Fibroblast of pulmonary artery (primary cell): ENCODE data around the gene SPRYD3.

Experiments
- DNase-seq: peaks from one replicate; pipeline ENCODE4 v3.0.0-alpha.2; 2010; ENCODE audit warnings: low read depth
- H3K4me3 ChIP-seq: replicated peaks from 2 replicates; pipeline ENCODE4 v1.5.1; 2011; ENCODE audit warnings: low read depth, mild to moderate bottlenecking, control low read depth, low read length, moderate library complexity
- TF ChIP-seq, protein P1 (sequence below): IDR thresholded peaks from 2 replicates; pipeline ENCODE4 v1.5.1; 2011; ENCODE audit warnings: mild to moderate bottlenecking, control low read depth, low read length, inconsistent platforms; ENCODE audit errors: missing control alignments

Gene SPRYD3

DNA sequence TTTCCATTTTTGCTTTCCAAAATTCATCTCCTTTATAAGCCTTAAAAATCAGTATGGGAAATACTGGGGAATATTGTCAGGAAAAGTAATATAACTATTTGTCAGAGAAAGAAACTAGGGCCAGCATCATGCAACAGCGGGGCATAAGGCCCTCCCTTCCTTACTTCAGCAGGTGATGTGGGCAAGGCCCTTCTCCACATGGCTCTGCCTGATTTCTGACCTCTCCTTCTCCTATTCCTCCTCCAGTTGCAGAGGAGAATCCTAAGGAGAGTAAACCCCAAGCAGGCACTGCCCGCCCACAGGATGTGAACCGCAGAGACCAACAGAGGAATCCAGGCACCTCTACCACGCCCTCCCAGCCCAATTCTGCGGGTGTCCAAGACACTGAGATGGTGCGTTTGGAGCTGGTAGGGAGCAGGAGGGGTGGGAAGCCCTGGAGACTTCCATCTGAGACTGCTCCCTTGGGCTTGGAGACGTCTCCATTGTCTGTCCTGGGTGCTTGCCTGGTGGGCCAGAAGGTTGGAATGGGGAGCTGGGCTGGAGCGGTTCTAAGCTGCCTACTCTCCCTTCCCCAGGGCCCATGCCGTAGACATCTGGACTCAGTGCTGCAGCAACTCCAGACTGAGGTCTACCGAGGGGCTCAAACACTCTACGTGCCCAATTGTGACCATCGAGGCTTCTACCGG, 21.4 kb upstream of the SPRYD3 start:
- TF ChIP-seq, protein P1, sequence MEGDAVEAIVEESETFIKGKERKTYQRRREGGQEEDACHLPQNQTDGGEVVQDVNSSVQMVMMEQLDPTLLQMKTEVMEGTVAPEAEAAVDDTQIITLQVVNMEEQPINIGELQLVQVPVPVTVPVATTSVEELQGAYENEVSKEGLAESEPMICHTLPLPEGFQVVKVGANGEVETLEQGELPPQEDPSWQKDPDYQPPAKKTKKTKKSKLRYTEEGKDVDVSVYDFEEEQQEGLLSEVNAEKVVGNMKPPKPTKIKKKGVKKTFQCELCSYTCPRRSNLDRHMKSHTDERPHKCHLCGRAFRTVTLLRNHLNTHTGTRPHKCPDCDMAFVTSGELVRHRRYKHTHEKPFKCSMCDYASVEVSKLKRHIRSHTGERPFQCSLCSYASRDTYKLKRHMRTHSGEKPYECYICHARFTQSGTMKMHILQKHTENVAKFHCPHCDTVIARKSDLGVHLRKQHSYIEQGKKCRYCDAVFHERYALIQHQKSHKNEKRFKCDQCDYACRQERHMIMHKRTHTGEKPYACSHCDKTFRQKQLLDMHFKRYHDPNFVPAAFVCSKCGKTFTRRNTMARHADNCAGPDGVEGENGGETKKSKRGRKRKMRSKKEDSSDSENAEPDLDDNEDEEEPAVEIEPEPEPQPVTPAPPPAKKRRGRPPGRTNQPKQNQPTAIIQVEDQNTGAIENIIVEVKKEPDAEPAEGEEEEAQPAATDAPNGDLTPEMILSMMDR: no peak
- H3K4me3 ChIP-seq: no peak overlapping the region
- no peak for DNase-seq

DNA sequence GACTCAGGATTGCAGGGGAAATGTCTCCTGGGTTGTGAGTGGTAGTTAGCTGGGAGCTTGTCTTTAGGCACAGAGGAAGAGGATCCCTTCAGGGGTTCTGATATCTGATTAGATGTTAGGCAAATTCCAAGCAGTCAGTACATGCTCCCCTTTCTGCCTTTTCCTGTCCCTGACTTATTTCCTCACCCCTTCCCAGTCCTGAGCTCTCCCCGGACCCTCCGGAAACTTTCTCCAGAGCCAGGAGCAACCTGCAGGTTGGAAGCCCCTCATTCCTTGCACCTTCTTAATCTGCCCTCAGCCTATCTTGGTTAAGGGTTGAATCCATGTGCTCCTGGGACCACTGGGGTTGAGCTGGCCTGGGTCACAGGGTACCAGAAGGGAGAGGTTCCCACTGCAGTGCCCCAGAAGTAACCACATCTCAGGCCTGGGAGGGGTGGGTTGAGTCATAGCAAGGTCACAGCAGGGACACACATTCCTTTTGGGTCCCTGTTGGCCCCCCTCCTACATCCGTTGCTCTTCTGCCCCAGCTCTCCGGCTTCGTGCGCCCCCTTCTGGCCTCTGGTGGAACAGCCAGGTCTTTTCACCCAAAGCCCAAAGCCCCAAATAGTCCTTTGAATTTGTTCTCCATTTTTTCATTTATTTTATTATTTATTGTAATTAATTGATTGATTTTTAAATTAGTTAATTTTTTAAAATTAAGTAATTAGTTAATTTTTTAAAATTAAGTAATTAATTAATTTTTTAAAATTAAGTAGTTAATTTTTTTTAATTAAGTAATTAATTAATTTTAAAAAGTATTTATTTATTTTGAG, 20.1 kb upstream of the SPRYD3 start:
- DNase-seq: peak; percentile 94
- H3K4me3 ChIP-seq: peak overlapping the region; percentile 59
- TF ChIP-seq, protein P1: peak; percentile 95

DNA sequence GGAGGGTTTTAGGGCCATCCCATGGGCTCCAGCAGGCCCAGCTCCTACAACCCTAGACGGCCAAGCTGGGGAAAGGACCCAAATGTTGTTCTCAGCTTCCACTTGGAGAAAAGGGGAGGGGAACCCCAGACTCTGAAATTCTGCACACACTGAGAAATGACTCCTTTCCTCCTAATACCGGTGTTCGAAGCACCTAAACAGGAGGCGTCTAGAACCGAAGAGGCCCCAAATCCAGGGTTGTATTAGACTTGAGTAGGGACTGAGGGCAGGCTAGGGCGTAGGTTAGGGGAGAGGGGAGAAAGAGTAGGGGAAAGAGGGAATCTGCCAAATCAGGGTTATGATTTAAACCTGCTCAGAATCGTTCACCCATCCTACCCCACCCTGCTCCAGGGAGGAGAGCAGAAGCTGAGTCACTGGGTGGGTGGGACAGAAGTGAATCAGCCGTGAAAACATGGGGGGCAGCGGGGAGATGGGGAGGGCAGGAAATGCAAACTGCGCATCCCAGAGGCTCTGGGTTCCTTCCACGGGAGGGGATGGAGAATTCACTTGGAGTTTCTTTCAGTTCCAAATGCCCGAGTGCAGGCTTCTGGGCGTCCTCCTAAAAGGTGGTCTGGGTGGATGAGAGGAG, 19.3 kb upstream of the SPRYD3 start:
- H3K4me3 ChIP-seq: peak overlapping the region; percentile 59
- peak; percentile 39 for DNase-seq
- TF ChIP-seq, protein P1: no peak

DNA sequence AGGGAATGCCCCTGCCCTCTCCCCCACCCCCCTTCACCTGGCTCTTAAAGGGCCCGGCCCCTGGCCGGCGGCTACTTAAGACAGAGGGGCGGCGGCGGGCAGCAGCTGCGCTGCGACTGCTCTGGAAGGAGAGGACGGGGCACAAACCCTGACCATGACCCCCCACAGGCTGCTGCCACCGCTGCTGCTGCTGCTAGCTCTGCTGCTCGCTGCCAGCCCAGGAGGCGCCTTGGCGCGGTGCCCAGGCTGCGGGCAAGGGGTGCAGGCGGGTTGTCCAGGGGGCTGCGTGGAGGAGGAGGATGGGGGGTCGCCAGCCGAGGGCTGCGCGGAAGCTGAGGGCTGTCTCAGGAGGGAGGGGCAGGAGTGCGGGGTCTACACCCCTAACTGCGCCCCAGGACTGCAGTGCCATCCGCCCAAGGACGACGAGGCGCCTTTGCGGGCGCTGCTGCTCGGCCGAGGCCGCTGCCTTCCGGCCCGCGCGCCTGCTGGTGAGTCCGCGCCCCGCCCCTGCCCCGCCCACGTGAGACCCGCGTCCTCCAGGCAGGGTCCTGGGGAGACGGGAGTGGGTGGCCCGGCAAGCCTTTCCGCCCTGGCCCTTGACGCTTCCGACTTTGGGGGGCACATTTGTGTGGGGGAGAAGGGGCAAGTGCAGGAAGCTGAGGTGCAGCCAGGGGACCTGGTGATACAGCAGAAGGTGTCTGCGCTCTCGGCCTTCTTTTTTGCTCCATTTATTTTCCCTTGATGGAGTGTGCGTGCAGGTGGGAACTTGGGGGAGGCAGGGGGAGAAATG, 18.6 kb upstream of the SPRYD3 start, which contains the start of gene IGFBP6:
TSS of gene IGFBP6 (plus strand) at position 104 of the 790 bp plus-strand sequence. CDS start at position 155, 51 bp downstream.
- TF ChIP-seq, protein P1: no peak
- DNase-seq: peak; percentile 24
- H3K4me3 ChIP-seq: peak within 1 kb of the TSS; percentile 59

DNA sequence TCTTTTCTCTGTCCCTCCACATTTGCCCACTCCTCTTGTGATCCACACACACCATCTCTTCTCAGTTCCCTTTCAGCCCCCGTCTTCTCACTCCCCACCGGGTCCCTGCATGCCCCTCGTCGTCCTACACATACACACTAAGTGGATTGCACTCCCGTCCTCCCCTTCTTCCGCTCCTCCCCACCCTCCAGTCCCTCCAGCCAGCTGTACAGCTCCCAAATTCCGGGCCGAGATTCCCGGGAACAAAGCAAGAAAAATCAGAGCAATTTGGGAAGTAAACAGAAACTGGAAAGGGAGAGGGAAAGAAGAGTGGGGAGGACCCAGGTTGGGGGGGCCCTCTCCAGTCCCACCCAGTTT, 18.0 kb upstream of the SPRYD3 start:
- peak overlapping the region; percentile 59 for H3K4me3 ChIP-seq
- peak; percentile 37 for DNase-seq
- TF ChIP-seq, protein P1: no peak

DNA sequence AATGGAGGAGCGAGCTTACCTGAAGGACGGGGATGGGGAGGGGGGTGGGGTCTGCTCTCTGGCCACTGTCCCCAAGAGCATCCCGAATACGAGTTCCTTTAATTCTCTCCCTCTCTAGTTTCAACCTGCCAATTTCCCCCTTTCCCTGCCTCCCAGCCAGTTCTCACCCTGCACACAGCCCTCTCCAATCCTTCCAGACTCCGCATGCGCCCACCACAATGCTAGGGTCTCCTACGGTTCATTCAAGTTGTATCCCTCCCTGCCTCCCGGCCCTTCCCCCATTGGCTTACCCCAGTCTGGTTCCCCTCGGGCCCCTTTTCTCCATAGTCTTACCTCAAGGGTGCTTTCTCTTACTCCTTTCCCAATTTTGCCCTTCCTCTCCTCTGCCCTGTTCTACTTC, 17.6 kb upstream of the SPRYD3 start:
- H3K4me3 ChIP-seq: peak overlapping the region; percentile 59
- TF ChIP-seq, protein P1: no peak
- DNase-seq: no peak
